SK-N-SH treated with all-trans-retinoic acid at 6 μM for 48 hours (cell line): ENCODE results near the gene TPH2.

Experiments used
- ARNTL ChIP-seq: fragments of 450-650 bp; formaldehyde crosslinking; IDR thresholded peaks from 2 replicates; pipeline ENCODE4 v1.5.0; 2020; ENCODE audit warnings: low read depth, mild to moderate bottlenecking, moderate library complexity, borderline replicate concordance
- CREB5 ChIP-seq: fragments of 250-450 bp; sonication (Bioruptor Pico); IDR thresholded peaks from 2 replicates; pipeline ENCODE4 v1.5.1; 2020; ENCODE audit warnings: low read depth, mild to moderate bottlenecking, moderate library complexity
- CSDC2 ChIP-seq: fragments of 250-450 bp; sonication (Bioruptor Pico); IDR thresholded peaks from 2 replicates; pipeline ENCODE4 v1.5.0; 2020; ENCODE audit warnings: mild to moderate bottlenecking, moderate library complexity
- ISL1 ChIP-seq: fragments of 250-450 bp; sonication (Bioruptor Pico); IDR thresholded peaks from 2 replicates; pipeline ENCODE4 v2.1.2; 2022; ENCODE audit warnings: mild to moderate bottlenecking, moderate library complexity
- OSR1 ChIP-seq: fragments of 250-450 bp; sonication (Bioruptor Pico); IDR thresholded peaks from 2 replicates; pipeline ENCODE4 v1.8.0; 2022; ENCODE audit warnings: moderate library complexity, mild to moderate bottlenecking, inconsistent platforms
- PATZ1 ChIP-seq: fragments of 250-450 bp; sonication (Bioruptor Pico); IDR thresholded peaks from 2 replicates; pipeline ENCODE4 v1.8.0; 2020; ENCODE audit warnings: mild to moderate bottlenecking, moderate library complexity, borderline replicate concordance
- POU6F1 ChIP-seq: fragments of 250-450 bp; sonication (Bioruptor Pico); IDR thresholded peaks from 2 replicates; pipeline ENCODE4 v1.8.0; 2021; ENCODE audit warnings: low read depth, mild to moderate bottlenecking, moderate library complexity, borderline replicate concordance
- PPARA ChIP-seq: fragments of 250-450 bp; sonication (Bioruptor Pico); IDR thresholded peaks from 2 replicates; pipeline ENCODE4 v1.5.0; 2020; ENCODE audit warnings: mild to moderate bottlenecking, borderline replicate concordance
- RARB ChIP-seq: fragments of 250-450 bp; sonication (Bioruptor Pico); IDR thresholded peaks from 2 replicates; pipeline ENCODE4 v1.8.0; 2021; ENCODE audit warnings: mild to moderate bottlenecking, moderate library complexity
- SNAI2 ChIP-seq: fragments of 250-450 bp; sonication (Bioruptor Pico); IDR thresholded peaks from 2 replicates; pipeline ENCODE4 v1.5.0; 2020; ENCODE audit warnings: mild to moderate bottlenecking, moderate library complexity
- TOX ChIP-seq: fragments of 250-450 bp; sonication (Bioruptor Pico); IDR thresholded peaks from 2 replicates; pipeline ENCODE4 v1.8.0; 2021; ENCODE audit warnings: mild to moderate bottlenecking, moderate library complexity, borderline replicate concordance
- ZFP30 ChIP-seq: fragments of 450-650 bp; formaldehyde crosslinking; IDR thresholded peaks from 2 replicates; pipeline ENCODE4 v1.5.0; 2022; ENCODE audit warnings: mild to moderate bottlenecking, moderate library complexity
- ZNF565 ChIP-seq: fragments of 450-650 bp; formaldehyde crosslinking; conservative IDR thresholded peaks from 2 replicates; pipeline ENCODE4 v1.5.0; 2020; ENCODE audit warnings: low read depth, mild to moderate bottlenecking, moderate library complexity

- TF ChIP-seq PATZ1 (CRISPR knock-in tag) (no peak), POU6F1 (CRISPR knock-in tag) (no peak), TOX (CRISPR knock-in tag) (no peak), RARB (no peak), ISL1 (CRISPR knock-in tag) (no peak), PPARA (no peak), ZNF565 (no peak), ZFP30 (CRISPR knock-in tag) (no peak), CSDC2 (no peak), OSR1 (CRISPR knock-in tag) (no peak), ARNTL (no peak), CREB5 (CRISPR knock-in tag) (no peak), SNAI2 (CRISPR knock-in tag) (no peak)
These were observed 61.1 kb downstream of the TPH2 start for GRCh38 chr12:71999795-72000194.
